GM19438 (cell line): ENCODE data around the gene CNDP2.

Source experiments
- ATAC-seq: cut with Tn5 transposase; IDR thresholded peaks from one replicate; pipeline ENCODE4 v1.9.1; 2021; ENCODE audit warnings: low read depth; ENCODE audit not compliant: unreplicated experiment

Gene CNDP2

GRCh38 chr18:74495581-74496507 lies at the start of gene CNDP2:
CNDP2 (plus strand) TSS chr18:74496363; CDS start chr18:74499974, 3,611 bp downstream.
- ATAC-seq, result peak; percentile 59

GRCh38 chr18:74446631-74447403 lies 49.3 kb upstream of the CNDP2 start:
- no peak for ATAC-seq

- ATAC-seq, result no peak
Measured at GRCh38 chr18:74447404-74448152, 48.6 kb upstream of the CNDP2 start.

- no peak for ATAC-seq
Measured at GRCh38 chr18:74450626-74451025, 45.5 kb upstream of the CNDP2 start.

GRCh38 chr18:74451148-74451547 lies 45.0 kb upstream of the CNDP2 start:
- ATAC-seq, result no peak

GRCh38 chr18:74453016-74453566 lies 43.1 kb upstream of the CNDP2 start:
- no peak for ATAC-seq

- no peak for ATAC-seq
Measured at GRCh38 chr18:74453642-74454198, 42.4 kb upstream of the CNDP2 start.

GRCh38 chr18:74454279-74454751 lies 41.8 kb upstream of the CNDP2 start:
- no peak for ATAC-seq

- ATAC-seq, result no peak
Measured at GRCh38 chr18:74455386-74455785, 40.8 kb upstream of the CNDP2 start.

- no peak for ATAC-seq
Measured at GRCh38 chr18:74456017-74456348, 40.2 kb upstream of the CNDP2 start.

GRCh38 chr18:74456349-74457042 lies 39.7 kb upstream of the CNDP2 start:
- ATAC-seq, result no peak

GRCh38 chr18:74457043-74457724 lies 39.0 kb upstream of the CNDP2 start, which contains the start of gene DIPK1C:
DIPK1C (minus strand) TSS chr18:74457308; CDS start chr18:74457259, 49 bp downstream.
- no peak for ATAC-seq

GRCh38 chr18:74457725-74458421 lies 38.3 kb upstream of the CNDP2 start:
- no peak for ATAC-seq

GRCh38 chr18:74459889-74460288 lies 36.3 kb upstream of the CNDP2 start:
- no peak for ATAC-seq

GRCh38 chr18:74460825-74461224 lies 35.3 kb upstream of the CNDP2 start:
- no peak for ATAC-seq

GRCh38 chr18:74463254-74463653 lies 32.9 kb upstream of the CNDP2 start:
- no peak for ATAC-seq

GRCh38 chr18:74463983-74464382 lies 32.2 kb upstream of the CNDP2 start:
- ATAC-seq, result no peak

- no peak for ATAC-seq
Measured at GRCh38 chr18:74465775-74466174, 30.4 kb upstream of the CNDP2 start.
